Right lobe of liver (tissue), 4 donors: ENCODE results near the gene IL6ST.
"Not testable (repeated sequence)": the region's sequence is repeated elsewhere in the genome, so short reads cannot be mapped to it uniquely, and the experiment has no call there.

ENCODE experiments used
- POLR2A ChIP-seq: fragments of 450-650 bp; IDR thresholded peaks from one replicate; pipeline ENCODE4 v1.6.1; 2017; ENCODE audit warnings: antibody characterized with exemption, mild to moderate bottlenecking
- TF ChIP-seq, protein P1 (sequence below), 4 donors: fragments of 200-600 bp in 3 of 4; fragments of 450-650 bp in 1 of 4; IDR thresholded peaks; one replicate each; pipeline versions ENCODE4 v1.5.1 to v1.8.0; 2016 to 2022; ENCODE audit warnings: antibody characterized with exemption in 4 of 4, mild to moderate bottlenecking in 2 of 4
- donor health status: DM: no; HTN: no; CAD: no.
- donor health status: DM: no; HTN: no; CAD: no.
- donor health status: DM: no; HTN: yes; CAD: no.

- TF ChIP-seq, protein P1, sequence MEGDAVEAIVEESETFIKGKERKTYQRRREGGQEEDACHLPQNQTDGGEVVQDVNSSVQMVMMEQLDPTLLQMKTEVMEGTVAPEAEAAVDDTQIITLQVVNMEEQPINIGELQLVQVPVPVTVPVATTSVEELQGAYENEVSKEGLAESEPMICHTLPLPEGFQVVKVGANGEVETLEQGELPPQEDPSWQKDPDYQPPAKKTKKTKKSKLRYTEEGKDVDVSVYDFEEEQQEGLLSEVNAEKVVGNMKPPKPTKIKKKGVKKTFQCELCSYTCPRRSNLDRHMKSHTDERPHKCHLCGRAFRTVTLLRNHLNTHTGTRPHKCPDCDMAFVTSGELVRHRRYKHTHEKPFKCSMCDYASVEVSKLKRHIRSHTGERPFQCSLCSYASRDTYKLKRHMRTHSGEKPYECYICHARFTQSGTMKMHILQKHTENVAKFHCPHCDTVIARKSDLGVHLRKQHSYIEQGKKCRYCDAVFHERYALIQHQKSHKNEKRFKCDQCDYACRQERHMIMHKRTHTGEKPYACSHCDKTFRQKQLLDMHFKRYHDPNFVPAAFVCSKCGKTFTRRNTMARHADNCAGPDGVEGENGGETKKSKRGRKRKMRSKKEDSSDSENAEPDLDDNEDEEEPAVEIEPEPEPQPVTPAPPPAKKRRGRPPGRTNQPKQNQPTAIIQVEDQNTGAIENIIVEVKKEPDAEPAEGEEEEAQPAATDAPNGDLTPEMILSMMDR (IDR thresholded peaks at IDR 0.05) = not testable (repeated sequence)
- TF ChIP-seq POLR2A = not testable (repeated sequence)
These were observed 3.9 kb downstream of the IL6ST start for GRCh38 chr5:55990895-55991294.
